HEK293 (cell line): Measurements from ENCODE around the gene MEGF6.

Experiments
- CTCF ChIA-PET: fragments of 350-600 bp; formaldehyde crosslinking; extraction: SDS; loops from one replicate; lab custom pipeline; 2021; ENCODE audit warnings: antibody characterized with exemption; lab: Yijun Ruan, JAX
- POLR2A ChIA-PET: fragments of 300-600 bp; formaldehyde crosslinking; extraction: SDS; loops from one replicate; lab custom pipeline; 2020; ENCODE audit warnings: antibody characterized with exemption, inconsistent platforms; lab: Yijun Ruan, JAX
- H3K27ac ChIP-seq: fragments of 200-500 bp; sonication (Bioruptor generic); 2 replicates; pipeline ENCODE4 v1.5.1; 2014; ENCODE audit warnings: low read depth, low read length, control low read depth, inconsistent platforms; ENCODE audit errors: extremely low read depth
- H3K36me3 ChIP-seq, 2 experiments: fragments of 200-500 bp in 1 of 2; sonication (Bioruptor generic) in 1 of 2; 1 replicate in 1 of 2; 2 replicates in 1 of 2; pipeline ENCODE4 v1.5.1; 2014 to 2017; ENCODE audit warnings: inconsistent platforms in 2 of 2, low read length in 2 of 2; ENCODE audit not compliant: control insufficient read depth in 2 of 2, insufficient read depth in 1 of 2
- H3K4me1 ChIP-seq: fragments of 200-500 bp; sonication (Bioruptor generic); 2 replicates; pipeline ENCODE4 v1.5.1; 2014; ENCODE audit warnings: mild to moderate bottlenecking, low read length, inconsistent platforms; ENCODE audit not compliant: control insufficient read depth, insufficient read depth
- H3K4me3 ChIP-seq: 2 replicates; pipeline ENCODE4 v1.5.1; 2011; ENCODE audit warnings: low read depth, mild to moderate bottlenecking, control low read depth, low read length, moderate library complexity
- H3K9me3 ChIP-seq: fragments of 200-500 bp; sonication (Bioruptor generic); 2 replicates; pipeline ENCODE4 v1.5.1; 2014; ENCODE audit warnings: low read depth, low read length, inconsistent platforms; ENCODE audit not compliant: control insufficient read depth, insufficient read depth
- BCL11B ChIP-seq: fragments of 450-650 bp; formaldehyde crosslinking; IDR thresholded peaks from 2 replicates; pipeline ENCODE4 v1.5.1; 2016; ENCODE audit warnings: low read depth, missing biosample characterization, missing genetic modification characterization
- GLIS1 ChIP-seq: fragments of 450-650 bp; formaldehyde crosslinking; IDR thresholded peaks from 2 replicates; pipeline ENCODE4 v1.5.1; 2016; ENCODE audit warnings: missing biosample characterization, missing genetic modification characterization
- HIC1 ChIP-seq: fragments of 450-650 bp; formaldehyde crosslinking; IDR thresholded peaks from 2 replicates; pipeline ENCODE4 v1.5.1; 2016; ENCODE audit warnings: missing biosample characterization, missing genetic modification characterization
- IKZF3 ChIP-seq: fragments of 450-650 bp; IDR thresholded peaks from 2 replicates; pipeline ENCODE4 v1.5.0; 2018; ENCODE audit warnings: missing biosample characterization, mild to moderate bottlenecking, missing genetic modification characterization, moderate library complexity
- KLF8 ChIP-seq: fragments of 450-650 bp; formaldehyde crosslinking; IDR thresholded peaks from 2 replicates; pipeline ENCODE4 v1.5.1; 2016; ENCODE audit warnings: missing biosample characterization, missing genetic modification characterization
- SCRT1 ChIP-seq: fragments of 450-650 bp; formaldehyde crosslinking; IDR thresholded peaks from 2 replicates; pipeline ENCODE4 v1.5.1; 2016; ENCODE audit warnings: missing biosample characterization, missing genetic modification characterization, borderline replicate concordance
- TCF7L2 ChIP-seq: IDR thresholded peaks from 2 replicates; pipeline ENCODE4 v1.6.1; 2011; ENCODE audit warnings: low read depth, mild to moderate bottlenecking, inconsistent platforms, low read length, moderate library complexity, borderline replicate concordance
- YY2 ChIP-seq: fragments of 450-650 bp; formaldehyde crosslinking; IDR thresholded peaks from 2 replicates; pipeline ENCODE4 v1.5.1; 2016; ENCODE audit warnings: missing biosample characterization, missing genetic modification characterization
- ZIC2 ChIP-seq: fragments of 450-650 bp; formaldehyde crosslinking; IDR thresholded peaks from 2 replicates; pipeline ENCODE4 v1.5.1; 2016; ENCODE audit warnings: missing biosample characterization, missing genetic modification characterization
- ZNF174 ChIP-seq: fragments of 450-650 bp; formaldehyde crosslinking; IDR thresholded peaks from 2 replicates; pipeline ENCODE4 v1.5.0; 2017; ENCODE audit warnings: missing biosample characterization, mild to moderate bottlenecking, missing genetic modification characterization
- ZNF292 ChIP-seq: fragments of 450-650 bp; formaldehyde crosslinking; IDR thresholded peaks from 2 replicates; pipeline ENCODE4 v1.5.1; 2016; ENCODE audit warnings: low read depth, missing biosample characterization, missing genetic modification characterization, borderline replicate concordance
- ZNF341 ChIP-seq: fragments of 450-650 bp; formaldehyde crosslinking; IDR thresholded peaks from 2 replicates; pipeline ENCODE4; 2016; ENCODE audit warnings: low read depth, missing biosample characterization, missing genetic modification characterization
- ZNF391 ChIP-seq: fragments of 450-650 bp; formaldehyde crosslinking; IDR thresholded peaks from 2 replicates; pipeline ENCODE4 v1.5.1; 2016; ENCODE audit warnings: low read depth, missing biosample characterization, missing genetic modification characterization, borderline replicate concordance
- ZNF501 ChIP-seq: fragments of 450-650 bp; formaldehyde crosslinking; IDR thresholded peaks from 2 replicates; pipeline ENCODE4 v1.5.1; 2016; ENCODE audit warnings: missing biosample characterization, missing genetic modification characterization
- ZNF555 ChIP-seq: fragments of 450-650 bp; formaldehyde crosslinking; conservative IDR thresholded peaks from 2 replicates; pipeline ENCODE4 v1.5.1; 2017; ENCODE audit warnings: missing biosample characterization, mild to moderate bottlenecking, missing genetic modification characterization, inconsistent platforms
- ZNF654 ChIP-seq: fragments of 450-650 bp; formaldehyde crosslinking; IDR thresholded peaks from 2 replicates; pipeline ENCODE4 v1.5.1; 2016; ENCODE audit warnings: low read depth, missing biosample characterization, missing genetic modification characterization
- ZNF843 ChIP-seq: fragments of 450-650 bp; formaldehyde crosslinking; IDR thresholded peaks from 2 replicates; pipeline ENCODE4 v1.5.1; 2016; ENCODE audit warnings: missing biosample characterization, missing genetic modification characterization

The MEGF6 gene

DNA sequence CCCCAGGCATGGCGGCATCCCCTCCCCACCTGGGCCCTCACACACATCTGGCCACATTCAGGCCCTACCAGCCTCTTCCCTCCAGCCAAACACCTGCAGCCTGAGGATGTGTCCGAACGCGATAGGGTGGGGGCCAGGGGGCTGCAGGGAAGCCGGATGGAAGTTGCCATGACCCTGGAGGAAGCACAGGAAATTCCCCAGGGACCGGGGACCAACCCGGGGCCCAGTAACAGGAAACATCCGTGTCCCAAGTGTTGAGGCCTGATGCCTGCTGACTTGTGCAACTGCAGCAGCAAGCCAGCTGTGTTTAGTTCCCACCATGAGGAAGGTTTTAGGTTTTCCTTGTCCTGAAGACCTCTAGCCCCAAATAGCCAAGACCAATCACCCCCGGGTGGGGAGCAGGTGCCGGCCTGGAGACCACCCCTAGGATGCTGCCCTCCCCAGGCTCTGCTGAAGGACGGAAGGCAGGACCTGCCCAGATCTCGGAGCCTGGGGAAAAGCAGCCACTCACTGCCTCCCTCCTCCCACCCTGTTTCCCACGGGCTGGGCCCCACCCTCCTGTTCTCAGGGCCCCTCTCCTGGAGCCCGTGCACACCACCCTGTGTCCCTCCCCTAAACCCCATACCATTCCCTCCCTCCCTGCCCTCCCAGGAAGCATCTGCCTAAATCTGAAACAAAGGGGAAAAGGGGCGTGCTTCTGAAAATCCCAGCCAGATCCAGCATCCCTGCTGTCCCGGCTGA lies 29.8 kb downstream of the MEGF6 start:
- H3K27ac ChIP-seq: no peak overlapping the region
- ChIA-PET POLR2A (no interaction called here), CTCF (interaction anchor here (1.2 kb wide), 1 partner anchor 38 kb away, joined by 3 read pairs; no protein-coding TSS in a partner anchor)
- no peaks in the 10 kb centered on the region for H3K36me3 ChIP-seq
- no peaks in the 10 kb centered on the region for H3K9me3 ChIP-seq
- no peak overlapping the region for H3K4me3 ChIP-seq
- 0 out of 2 replicates have a peak, but pooled peaks have one; percentile 8 for TF ChIP-seq ZIC2 (tag by site-specific recombination)
- TF ChIP-seq ZNF555 (tag by site-specific recombination): no peak
- TF ChIP-seq, all 188 proteins: peak for 1
- no peaks in the 10 kb centered on the region for H3K4me1 ChIP-seq

- Histone ChIP-seq H3K27ac (no peak overlapping the region), H3K4me3 (no peak overlapping the region), H3K9me3 (no peaks in the 10 kb centered on the region), H3K4me1 (no peaks in the 10 kb centered on the region), H3K36me3 (no peaks in the 10 kb centered on the region)
- ChIA-PET POLR2A (no interaction called here), CTCF (interaction anchor here (0.6 to 0.8 kb wide), 2 partner anchors 41 to 42 kb away, joined by 3 to 4 read pairs; no protein-coding TSS in a partner anchor)
- peak; percentile 55 for TF ChIP-seq ZIC2 (tag by site-specific recombination)
- no peak for TF ChIP-seq ZNF501 (tag by site-specific recombination)
These were observed 31.1 kb downstream of the MEGF6 start for GRCh38 chr1:3580231-3580630.

- Histone ChIP-seq H3K4me3 (no peak overlapping the region), H3K4me1 (no peaks in the 10 kb centered on the region), H3K9me3 (no peaks in the 10 kb centered on the region), H3K36me3 (no peaks in the 10 kb centered on the region), H3K27ac (no peak overlapping the region)
- TF ChIP-seq ZNF654 (tag by site-specific recombination) (no peak), ZNF843 (tag by site-specific recombination) (no peak), ZNF174 (tag by site-specific recombination) (no peak), ZNF292 (tag by site-specific recombination) (no peak)
- POLR2A ChIA-PET: no interaction called here
- CTCF ChIA-PET: interaction anchor here (0.8 kb wide), 1 partner anchor 42 kb away, joined by 3 read pairs; no protein-coding TSS in a partner anchor
These were observed 31.7 kb downstream of the MEGF6 start for GRCh38 chr1:3579626-3580025.

- H3K36me3 ChIP-seq: no peaks in the 10 kb centered on the region
- H3K4me1 ChIP-seq: no peaks in the 10 kb centered on the region
- H3K27ac ChIP-seq: no peak overlapping the region
- POLR2A ChIA-PET: no interaction called here
- no peak overlapping the region for H3K4me3 ChIP-seq
- no peak for TF ChIP-seq BCL11B
- TF ChIP-seq, all 188 proteins: peak for 0
- CTCF ChIA-PET: interaction anchor here (1.5 kb wide), 1 partner anchor 14 kb away, joined by 4 read pairs; no protein-coding TSS in a partner anchor
- no peaks in the 10 kb centered on the region for H3K9me3 ChIP-seq
These were observed 32.4 kb downstream of the MEGF6 start for GRCh38 chr1:3578906-3579305.

GRCh38 chr1:3578433-3578805 lies 32.9 kb downstream of the MEGF6 start:
- ChIA-PET POLR2A (no interaction called here), CTCF (interaction anchor here (1.5 kb wide), 1 partner anchor 14 kb away, joined by 4 read pairs; no protein-coding TSS in a partner anchor)
- Histone ChIP-seq H3K9me3 (no peaks in the 10 kb centered on the region), H3K4me3 (no peak overlapping the region), H3K4me1 (no peaks in the 10 kb centered on the region), H3K27ac (no peak overlapping the region), H3K36me3 (no peaks in the 10 kb centered on the region)
- no peak for TF ChIP-seq SCRT1
- no peak for TF ChIP-seq IKZF3 (tag by site-specific recombination)
- no peak for TF ChIP-seq HIC1 (tag by site-specific recombination)
- TF ChIP-seq ZNF341 (tag by site-specific recombination): no peak
- no peak for TF ChIP-seq GLIS1 (tag by site-specific recombination)
- no peak for TF ChIP-seq YY2 (tag by site-specific recombination)
- no peak for TF ChIP-seq ZNF391 (tag by site-specific recombination)
- no peak for TF ChIP-seq KLF8 (tag by site-specific recombination)
- no peak for TF ChIP-seq TCF7L2
